Caco-2 (cell line): ENCODE results near the gene SHISA8. TPM values are rescaled to one million over a fixed set of nuclear protein-coding genes. Genes with fewer than 3 reads are reported as not detected.

Experiments used
- BruUV-seq: library from RNA; stranded (reverse); fragments of 400-500 nt; replicated peaks from 2 replicates; lab custom pipeline; 2021; lab: Mats Ljungman, UMichigan
- CTCF ChIA-PET: fragments of 300-600 bp; sonication (Branson Sonifier 250); formaldehyde crosslinking; loops from one replicate; lab custom pipeline; 2022; ENCODE audit warnings: antibody characterized with exemption; lab: Charles Lee
- POLR2A ChIA-PET: fragments of 300-600 bp; sonication (Branson Sonifier 250); formaldehyde crosslinking; loops from one replicate; lab custom pipeline; 2022; ENCODE audit warnings: antibody characterized with exemption; lab: Charles Lee
- DNase-seq, 2 experiments: peaks; one replicate each; pipeline versions ENCODE4 v3.0.0 to v3.0.0-alpha.2; 2020 to 2022
- H3K27me3 ChIP-seq: replicated peaks from 2 replicates; pipeline ENCODE4 v1.6.0; 2011; ENCODE audit warnings: low read length; ENCODE audit not compliant: control insufficient read depth, insufficient read depth
- H3K36me3 ChIP-seq: 2 replicates; pipeline ENCODE4 v1.5.1; 2011; ENCODE audit warnings: low read length; ENCODE audit not compliant: control insufficient read depth, insufficient read depth
- H3K4me1 ChIP-seq: fragments of 250-450 bp; sonication (Bioruptor Pico); 2 replicates; pipeline ENCODE4 v1.5.1; 2020; ENCODE audit warnings: mild to moderate bottlenecking
- H3K4me3 ChIP-seq: 2 replicates; pipeline ENCODE4 v1.5.1; 2011; ENCODE audit warnings: low read depth, mild to moderate bottlenecking, control low read depth, low read length
- H3K9me3 ChIP-seq: fragments of 250-450 bp; sonication (Bioruptor Pico); 2 replicates; pipeline ENCODE4 v1.5.1; 2020; ENCODE audit warnings: mild to moderate bottlenecking, moderate library complexity
- H3K27ac Mint-ChIP-seq: one replicate; pipeline ENCODE4 v1.8.0; 2022; ENCODE audit warnings: mixed read lengths; ENCODE audit not compliant: unreplicated experiment
- H3K27me3 Mint-ChIP-seq: one replicate; pipeline ENCODE4 v1.8.0; 2022; ENCODE audit warnings: mixed read lengths; ENCODE audit not compliant: insufficient read depth, unreplicated experiment
- H3K36me3 Mint-ChIP-seq: one replicate; pipeline ENCODE4 v1.8.0; 2022; ENCODE audit warnings: mild to moderate bottlenecking, mixed read lengths; ENCODE audit not compliant: insufficient read depth, unreplicated experiment
- H3K4me1 Mint-ChIP-seq: one replicate; pipeline ENCODE4 v1.8.0; 2022; ENCODE audit warnings: low read depth, mixed read lengths; ENCODE audit not compliant: unreplicated experiment
- H3K4me3 Mint-ChIP-seq: one replicate; pipeline ENCODE4 v1.8.0; 2022; ENCODE audit warnings: mild to moderate bottlenecking, moderate library complexity, mixed read lengths; ENCODE audit not compliant: unreplicated experiment
- H3K9me3 Mint-ChIP-seq: one replicate; pipeline ENCODE4 v1.8.0; 2022; ENCODE audit warnings: mixed read lengths; ENCODE audit not compliant: unreplicated experiment
- CTCF ChIP-seq, 2 experiments: fragments of 200-600 bp in 1 of 2; IDR thresholded peaks; 1 replicate in 1 of 2; 2 replicates in 1 of 2; pipeline versions ENCODE4 v1.5.1 to v1.8.0; 2011 to 2022; ENCODE audit warnings: antibody characterized with exemption in 1 of 2, control low read depth in 1 of 2, inconsistent platforms in 1 of 2, low read depth in 1 of 2, low read length in 1 of 2, mild to moderate bottlenecking in 1 of 2, moderate library complexity in 1 of 2; ENCODE audit not compliant: insufficient read depth in 1 of 2, severe bottlenecking in 1 of 2, unreplicated experiment in 1 of 2
- intact Hi-C: fragments of 100-400 bp; cut with micrococcal nuclease; formaldehyde crosslinking; loops from one replicate; pipeline ENCODE4 v1.10.0; 2022; ENCODE audit not compliant: unreplicated experiment
- total RNA-seq: library from RNA; stranded (reverse); gene quantifications from 2 replicates; pipeline ENCODE4 v1.2.3, GENCODE V29; 2022

Gene SHISA8
- total RNA-seq, 1 experiment from 2014 or later, result 1.4 TPM

- intact Hi-C loops, result no loop called here
- POLR2A ChIA-PET, result no interaction called here
- peaks cover 10% of the 10 kb centered on the region for H3K36me3 ChIP-seq
Measured at GRCh38 chr22:41876275-41876674, 38.6 kb downstream of the SHISA8 start.

GRCh38 chr22:41875531-41876270 lies 39.2 kb downstream of the SHISA8 start:
- H3K4me1 ChIP-seq, result no peaks in the 10 kb centered on the region
- no peaks in the 10 kb centered on the region for H3K9me3 ChIP-seq
- Mint-ChIP-seq H3K36me3 (peaks cover 84% of the 10 kb centered on the region), H3K9me3 (no peaks in the 10 kb centered on the region), H3K4me1 (peaks cover 5% of the 10 kb centered on the region), H3K27ac (no peak overlapping the region), H3K4me3 (no peak overlapping the region), H3K27me3 (no peaks in the 10 kb centered on the region)
- ChIA-PET CTCF (interaction anchor here (1.2 kb wide), 1 partner anchor 178 kb away, joined by 4 read pairs; no protein-coding TSS in a partner anchor), POLR2A (no interaction called here)
- intact Hi-C loops, result no loop called here
- TF ChIP-seq CTCF (IDR thresholded peaks at IDR 0.05; ENCODE audit: insufficient read depth in 1 of 2, low read depth in 1 of 2, low read length in 1 of 2, severe bottlenecking in 1 of 2, unreplicated experiment in 1 of 2), result no peak
- DNase-seq, result no peak
- no TSS peak for BruUV-seq
- H3K36me3 ChIP-seq, result peaks cover 10% of the 10 kb centered on the region
- no peaks in the 10 kb centered on the region for H3K27me3 ChIP-seq
- H3K4me3 ChIP-seq, result no peak overlapping the region

More at GRCh38 chr22:41876275-41876674, 38.6 kb downstream of the SHISA8 start:
- CTCF ChIA-PET, result interaction anchor here (1.2 kb wide), 1 partner anchor 179 kb away, joined by 4 read pairs; no protein-coding TSS in a partner anchor
- H3K4me1 Mint-ChIP-seq, result peaks cover 5% of the 10 kb centered on the region
- no peak overlapping the region for H3K4me3 ChIP-seq
- H3K27me3 Mint-ChIP-seq, result no peaks in the 10 kb centered on the region
- no peak overlapping the region for H3K27ac Mint-ChIP-seq
- no peak for DNase-seq
- H3K4me3 Mint-ChIP-seq, result no peak overlapping the region
- H3K9me3 Mint-ChIP-seq, result no peaks in the 10 kb centered on the region
- no peaks in the 10 kb centered on the region for H3K4me1 ChIP-seq
- H3K27me3 ChIP-seq, result no peaks in the 10 kb centered on the region
- TF ChIP-seq CTCF (IDR thresholded peaks at IDR 0.05; ENCODE audit: insufficient read depth in 1 of 2, low read depth in 1 of 2, low read length in 1 of 2, severe bottlenecking in 1 of 2, unreplicated experiment in 1 of 2), result no peak
- H3K36me3 Mint-ChIP-seq, result peaks cover 84% of the 10 kb centered on the region
- no TSS peak for BruUV-seq
- no peaks in the 10 kb centered on the region for H3K9me3 ChIP-seq

- H3K27me3 ChIP-seq, result no peaks in the 10 kb centered on the region
- ChIA-PET POLR2A (no interaction called here), CTCF (no interaction called here)
- no peak for TF ChIP-seq CTCF (IDR thresholded peaks at IDR 0.05; ENCODE audit: insufficient read depth in 1 of 2, low read depth in 1 of 2, low read length in 1 of 2, severe bottlenecking in 1 of 2, unreplicated experiment in 1 of 2)
- no peak overlapping the region for H3K4me3 ChIP-seq
- no peak for DNase-seq
- intact Hi-C loops, result no loop called here
- Mint-ChIP-seq H3K36me3 (peaks cover 89% of the 10 kb centered on the region), H3K4me1 (peaks cover 2% of the 10 kb centered on the region), H3K9me3 (no peaks in the 10 kb centered on the region), H3K4me3 (no peak overlapping the region), H3K27ac (no peak overlapping the region), H3K27me3 (no peaks in the 10 kb centered on the region)
- no peaks in the 10 kb centered on the region for H3K4me1 ChIP-seq
- H3K9me3 ChIP-seq, result no peaks in the 10 kb centered on the region
- H3K36me3 ChIP-seq, result peaks cover 7% of the 10 kb centered on the region
- no TSS peak for BruUV-seq
Measured at GRCh38 chr22:41874090-41874489, 40.8 kb downstream of the SHISA8 start.
